K562 (cell line): ENCODE data around the gene MYL10.

Source experiments
- POLR2AphosphoS5 ChIP-seq: IDR thresholded peaks from 2 replicates; pipeline ENCODE4 v1.6.1; 2011; ENCODE audit warnings: mild to moderate bottlenecking, low read depth, low read length, moderate library complexity; ENCODE audit not compliant: control insufficient read depth, insufficient read depth
- RAD21 ChIP-seq, 2 experiments: fragments of 250-450 bp in 1 of 2; fragments of 450-650 bp in 1 of 2; sonication (Bioruptor Pico) in 1 of 2; formaldehyde crosslinking in 1 of 2; IDR thresholded peaks in 1 of 2; conservative IDR thresholded peaks in 1 of 2; 2 replicates each; pipeline versions ENCODE4 v1.4.0 to v1.8.0; 2020 to 2022; ENCODE audit warnings: mild to moderate bottlenecking in 2 of 2, moderate library complexity in 1 of 2
- RBM39 ChIP-seq: fragments of 200-400 bp; formaldehyde crosslinking; optimal IDR thresholded peaks from 2 replicates; pipeline ENCODE3; 2018; ENCODE audit warnings: low read depth, low read length
- ZNF224 ChIP-seq: sonication (generic); formaldehyde crosslinking; IDR thresholded peaks from 2 replicates; pipeline ENCODE4 v1.8.0; 2022; ENCODE audit warnings: mild to moderate bottlenecking, missing genetic modification reagents
- ZNF274 ChIP-seq: IDR thresholded peaks from 2 replicates; pipeline ENCODE4 v1.6.1; 2011; ENCODE audit warnings: low read depth, mild to moderate bottlenecking, low read length, moderate library complexity, borderline replicate concordance
- TF ChIP-seq, protein P1 (sequence below), 2 experiments: fragments of 450-650 bp; formaldehyde crosslinking in 1 of 2; IDR thresholded peaks; 2 replicates each; pipeline versions ENCODE4 v1.4.0 to v1.6.1; 2014 to 2020; ENCODE audit warnings: mild to moderate bottlenecking in 2 of 2, borderline replicate concordance in 1 of 2, low read depth in 1 of 2
- TF ChIP-seq, protein P2 (sequence below), 3 experiments: IDR thresholded peaks in 2 of 3; conservative IDR thresholded peaks in 1 of 3; 2 replicates each; pipeline ENCODE4 v1.5.1; 2011 to 2012; ENCODE audit warnings: low read length in 3 of 3, mild to moderate bottlenecking in 3 of 3, control low read depth in 2 of 3, improper control_type of control experiment in 1 of 3, inconsistent platforms in 1 of 3, low read depth in 1 of 3, mixed read lengths in 1 of 3, moderate library complexity in 1 of 3; ENCODE audit not compliant: insufficient read depth in 2 of 3

DNA sequence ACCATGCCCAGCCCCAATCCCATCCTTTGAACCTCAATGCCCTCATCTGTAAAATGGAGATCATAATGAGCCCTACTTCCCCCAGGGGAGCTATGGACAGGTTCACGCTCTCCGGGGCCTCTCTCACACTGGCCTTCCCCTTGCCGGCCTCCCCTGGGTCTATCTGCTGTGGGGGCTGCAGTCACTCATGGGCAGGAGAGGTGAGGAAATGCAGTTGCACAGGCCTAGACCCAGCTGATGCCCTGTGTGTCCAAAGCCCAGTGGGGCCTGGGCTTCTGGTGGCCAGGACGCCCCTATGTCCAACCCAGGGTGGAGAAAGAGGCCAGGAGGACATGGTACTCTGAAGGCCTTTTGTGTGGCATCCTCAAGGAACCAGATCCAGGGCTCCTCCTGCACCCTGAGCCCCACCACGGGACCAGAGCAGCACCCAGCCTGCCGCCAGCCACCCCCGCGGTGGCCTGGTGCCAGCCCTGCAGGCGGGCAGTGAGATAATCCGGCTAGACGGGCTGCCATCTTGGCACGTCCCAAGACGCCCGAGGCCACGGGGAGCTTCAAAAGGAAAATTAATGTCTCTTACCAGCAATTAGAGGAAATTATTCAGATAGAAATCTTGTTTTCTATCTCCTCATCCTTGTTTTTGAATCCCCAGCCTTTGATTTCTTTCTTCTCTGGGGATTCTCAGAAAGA lies 39.0 kb downstream of the MYL10 start:
- no peak for TF ChIP-seq RBM39
- TF ChIP-seq ZNF274, result no peak
- no peak for TF ChIP-seq POLR2AphosphoS5
- TF ChIP-seq, protein P1, sequence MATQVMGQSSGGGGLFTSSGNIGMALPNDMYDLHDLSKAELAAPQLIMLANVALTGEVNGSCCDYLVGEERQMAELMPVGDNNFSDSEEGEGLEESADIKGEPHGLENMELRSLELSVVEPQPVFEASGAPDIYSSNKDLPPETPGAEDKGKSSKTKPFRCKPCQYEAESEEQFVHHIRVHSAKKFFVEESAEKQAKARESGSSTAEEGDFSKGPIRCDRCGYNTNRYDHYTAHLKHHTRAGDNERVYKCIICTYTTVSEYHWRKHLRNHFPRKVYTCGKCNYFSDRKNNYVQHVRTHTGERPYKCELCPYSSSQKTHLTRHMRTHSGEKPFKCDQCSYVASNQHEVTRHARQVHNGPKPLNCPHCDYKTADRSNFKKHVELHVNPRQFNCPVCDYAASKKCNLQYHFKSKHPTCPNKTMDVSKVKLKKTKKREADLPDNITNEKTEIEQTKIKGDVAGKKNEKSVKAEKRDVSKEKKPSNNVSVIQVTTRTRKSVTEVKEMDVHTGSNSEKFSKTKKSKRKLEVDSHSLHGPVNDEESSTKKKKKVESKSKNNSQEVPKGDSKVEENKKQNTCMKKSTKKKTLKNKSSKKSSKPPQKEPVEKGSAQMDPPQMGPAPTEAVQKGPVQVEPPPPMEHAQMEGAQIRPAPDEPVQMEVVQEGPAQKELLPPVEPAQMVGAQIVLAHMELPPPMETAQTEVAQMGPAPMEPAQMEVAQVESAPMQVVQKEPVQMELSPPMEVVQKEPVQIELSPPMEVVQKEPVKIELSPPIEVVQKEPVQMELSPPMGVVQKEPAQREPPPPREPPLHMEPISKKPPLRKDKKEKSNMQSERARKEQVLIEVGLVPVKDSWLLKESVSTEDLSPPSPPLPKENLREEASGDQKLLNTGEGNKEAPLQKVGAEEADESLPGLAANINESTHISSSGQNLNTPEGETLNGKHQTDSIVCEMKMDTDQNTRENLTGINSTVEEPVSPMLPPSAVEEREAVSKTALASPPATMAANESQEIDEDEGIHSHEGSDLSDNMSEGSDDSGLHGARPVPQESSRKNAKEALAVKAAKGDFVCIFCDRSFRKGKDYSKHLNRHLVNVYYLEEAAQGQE (IDR thresholded peaks at IDR 0.05; ENCODE audit: borderline replicate concordance), result no peak
- TF ChIP-seq, protein P1 (CRISPR knock-in tag; IDR thresholded peaks at IDR 0.05; ENCODE audit: low read depth), result no peak
- no peak for TF ChIP-seq ZNF224
- no peak for TF ChIP-seq RAD21 (CRISPR knock-in tag; conservative IDR thresholded peaks at IDR 0.05 in 1 of 2, IDR thresholded peaks at IDR 0.05 in 1 of 2)
- TF ChIP-seq, protein P2, sequence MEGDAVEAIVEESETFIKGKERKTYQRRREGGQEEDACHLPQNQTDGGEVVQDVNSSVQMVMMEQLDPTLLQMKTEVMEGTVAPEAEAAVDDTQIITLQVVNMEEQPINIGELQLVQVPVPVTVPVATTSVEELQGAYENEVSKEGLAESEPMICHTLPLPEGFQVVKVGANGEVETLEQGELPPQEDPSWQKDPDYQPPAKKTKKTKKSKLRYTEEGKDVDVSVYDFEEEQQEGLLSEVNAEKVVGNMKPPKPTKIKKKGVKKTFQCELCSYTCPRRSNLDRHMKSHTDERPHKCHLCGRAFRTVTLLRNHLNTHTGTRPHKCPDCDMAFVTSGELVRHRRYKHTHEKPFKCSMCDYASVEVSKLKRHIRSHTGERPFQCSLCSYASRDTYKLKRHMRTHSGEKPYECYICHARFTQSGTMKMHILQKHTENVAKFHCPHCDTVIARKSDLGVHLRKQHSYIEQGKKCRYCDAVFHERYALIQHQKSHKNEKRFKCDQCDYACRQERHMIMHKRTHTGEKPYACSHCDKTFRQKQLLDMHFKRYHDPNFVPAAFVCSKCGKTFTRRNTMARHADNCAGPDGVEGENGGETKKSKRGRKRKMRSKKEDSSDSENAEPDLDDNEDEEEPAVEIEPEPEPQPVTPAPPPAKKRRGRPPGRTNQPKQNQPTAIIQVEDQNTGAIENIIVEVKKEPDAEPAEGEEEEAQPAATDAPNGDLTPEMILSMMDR (IDR thresholded peaks at IDR 0.05 in 2 of 3, conservative IDR thresholded peaks at IDR 0.05 in 1 of 3; ENCODE audit: insufficient read depth in 2 of 3, low read depth in 1 of 3, low read length in 3 of 3), result no peak
